Esophagus muscularis mucosa (tissue), 4 donors: ENCODE results near the gene PET100.

Experiments
- CTCF ChIP-seq, 3 experiments: fragments of 200-600 bp in 2 of 3; fragments of 450-650 bp in 1 of 3; sonication (generic) in 2 of 3; IDR thresholded peaks; one replicate each; pipeline ENCODE4 v1.5.1; 2017 to 2019; ENCODE audit warnings: antibody characterized with exemption in 3 of 3, mild to moderate bottlenecking in 2 of 3, moderate library complexity in 1 of 3
- EP300 ChIP-seq: sonication (generic); formaldehyde crosslinking; IDR thresholded peaks from one replicate; pipeline ENCODE4 v1.6.1; 2017; ENCODE audit warnings: antibody characterized with exemption
- POLR2A ChIP-seq: fragments of 450-650 bp; IDR thresholded peaks from one replicate; pipeline ENCODE4 v1.6.1; 2017; ENCODE audit warnings: antibody characterized with exemption, moderate library complexity, mild to moderate bottlenecking, low read depth
- POLR2AphosphoS5 ChIP-seq, 2 donors: sonication (generic); formaldehyde crosslinking; IDR thresholded peaks; one replicate each; pipeline ENCODE4 v1.6.1; 2017; ENCODE audit warnings: antibody characterized with exemption in 2 of 2

GRCh38 chr19:7595466-7596133 is 34.0 kb upstream of the PET100 start, which contains the start of gene CAMSAP3:
- no peak for TF ChIP-seq CTCF (IDR thresholded peaks at IDR 0.05)
- TF ChIP-seq POLR2AphosphoS5 (IDR thresholded peaks at IDR 0.05) = no peak
- no peak for TF ChIP-seq POLR2A
- TF ChIP-seq EP300 = no peak
